Measurements from ENCODE around the gene POGZ. TPM values are rescaled to one million over a fixed set of nuclear protein-coding genes. Genes with fewer than 3 reads are reported as not detected.
"Not testable (repeated sequence)": the region's sequence is repeated elsewhere in the genome, so short reads cannot be mapped to it uniquely, and the experiment has no call there.

POGZ gene
- total RNA-seq, 2 experiments from 2014 or later, result 67.2 to 73.2 TPM

DNA sequence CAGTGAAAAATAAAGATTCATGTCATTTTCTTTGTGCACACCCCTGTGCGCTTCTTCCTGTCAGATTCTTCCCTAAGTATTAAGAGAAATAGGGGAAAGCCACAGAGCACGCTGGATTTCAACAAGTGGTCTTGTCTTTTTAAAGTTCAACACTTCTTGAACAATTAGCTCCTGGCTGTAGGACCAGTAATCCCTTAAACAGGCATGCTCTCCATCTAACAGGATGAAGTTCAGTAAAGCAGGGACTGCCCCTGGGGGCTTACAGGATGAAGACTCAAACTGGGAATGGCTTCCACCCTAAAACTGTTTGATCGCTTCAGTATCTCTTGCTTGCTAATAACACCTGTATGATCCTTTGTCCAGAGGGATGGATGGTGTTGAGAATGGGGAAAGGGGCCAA lies 55.7 kb downstream of the POGZ start:
- Mint-ChIP-seq H3K4me1 (peaks cover 34% of the 10 kb centered on the region), H3K36me3 (ENCODE audit: low read depth) (peaks cover 69% of the 10 kb centered on the region), H3K27ac (no peak overlapping the region), H3K9me3 (no peaks in the 10 kb centered on the region), H3K27me3 (no peaks in the 10 kb centered on the region), H3K4me3 (no peak overlapping the region)
- DNase-seq, result no peak
- ChIA-PET CTCF (no interaction called here), POLR2A (interaction anchor here (0.6 kb wide), 1 partner anchor 157 kb away, joined by 3 read pairs; no protein-coding TSS in a partner anchor)

DNA sequence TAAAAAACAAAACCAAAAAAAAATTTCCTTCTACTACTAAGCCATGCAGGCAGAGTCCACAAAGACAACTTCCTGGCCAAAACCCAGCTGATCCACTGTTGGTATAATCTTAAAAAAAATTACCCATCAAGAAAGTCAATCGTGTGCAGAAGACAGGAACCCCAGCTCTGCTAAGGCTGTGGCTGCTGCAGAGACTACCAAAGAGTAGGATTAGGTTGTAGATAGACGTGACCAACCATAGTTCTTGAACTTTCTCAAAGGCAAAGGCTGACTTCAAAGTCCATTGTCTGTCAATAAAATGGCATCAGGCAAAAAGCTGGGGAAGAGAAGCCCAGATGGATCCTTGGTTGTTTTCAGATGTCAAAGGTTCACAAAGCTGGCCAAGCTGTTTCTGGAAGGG lies 56.5 kb downstream of the POGZ start:
- no peak for DNase-seq
- ChIA-PET POLR2A (interaction anchor here (0.9 kb wide), 1 partner anchor 42 kb away, joined by 4 read pairs; no protein-coding TSS in a partner anchor), CTCF (interaction anchor here (1.1 to 1.3 kb wide), 2 partner anchors 18 to 102 kb away, joined by 3 read pairs; no protein-coding TSS in a partner anchor)
- peaks cover 35% of the 10 kb centered on the region for H3K4me1 Mint-ChIP-seq
- no peaks in the 10 kb centered on the region for H3K27me3 Mint-ChIP-seq
- peak overlapping the region; percentile 19 for H3K27ac Mint-ChIP-seq
- H3K4me3 Mint-ChIP-seq, result no peak overlapping the region
- no peaks in the 10 kb centered on the region for H3K9me3 Mint-ChIP-seq
- H3K36me3 Mint-ChIP-seq (ENCODE audit: low read depth), result peaks cover 68% of the 10 kb centered on the region

DNA sequence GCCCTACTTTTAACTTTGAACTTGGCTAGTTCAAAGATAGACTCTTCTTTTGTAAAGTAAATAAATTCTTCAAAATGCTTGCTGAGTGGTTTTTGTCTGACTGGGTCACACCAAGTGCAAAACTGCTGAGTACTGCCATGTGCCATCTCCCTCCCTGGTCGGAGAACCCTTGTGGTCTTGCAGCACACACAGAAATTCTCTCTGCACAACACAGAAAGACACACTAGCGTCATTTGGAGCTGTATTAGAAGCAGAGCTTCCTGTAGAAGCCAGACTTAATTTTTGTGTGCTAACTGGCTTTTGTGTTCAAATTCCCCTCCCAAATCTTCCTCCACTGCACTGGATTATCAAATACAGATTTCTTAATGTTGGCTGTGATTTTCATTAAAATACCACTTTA lies 57.4 kb downstream of the POGZ start:
- Mint-ChIP-seq H3K36me3 (ENCODE audit: low read depth) (peaks cover 61% of the 10 kb centered on the region), H3K4me3 (no peak overlapping the region), H3K27me3 (no peaks in the 10 kb centered on the region), H3K9me3 (no peaks in the 10 kb centered on the region), H3K4me1 (peaks cover 35% of the 10 kb centered on the region), H3K27ac (peak overlapping the region; percentile 24)
- no peak for DNase-seq
- ChIA-PET POLR2A (interaction anchor here (0.9 kb wide), 1 partner anchor 42 kb away, joined by 4 read pairs; no protein-coding TSS in a partner anchor), CTCF (interaction anchor here (1.1 to 1.3 kb wide), 2 partner anchors 18 to 101 kb away, joined by 3 read pairs; no protein-coding TSS in a partner anchor)

DNA sequence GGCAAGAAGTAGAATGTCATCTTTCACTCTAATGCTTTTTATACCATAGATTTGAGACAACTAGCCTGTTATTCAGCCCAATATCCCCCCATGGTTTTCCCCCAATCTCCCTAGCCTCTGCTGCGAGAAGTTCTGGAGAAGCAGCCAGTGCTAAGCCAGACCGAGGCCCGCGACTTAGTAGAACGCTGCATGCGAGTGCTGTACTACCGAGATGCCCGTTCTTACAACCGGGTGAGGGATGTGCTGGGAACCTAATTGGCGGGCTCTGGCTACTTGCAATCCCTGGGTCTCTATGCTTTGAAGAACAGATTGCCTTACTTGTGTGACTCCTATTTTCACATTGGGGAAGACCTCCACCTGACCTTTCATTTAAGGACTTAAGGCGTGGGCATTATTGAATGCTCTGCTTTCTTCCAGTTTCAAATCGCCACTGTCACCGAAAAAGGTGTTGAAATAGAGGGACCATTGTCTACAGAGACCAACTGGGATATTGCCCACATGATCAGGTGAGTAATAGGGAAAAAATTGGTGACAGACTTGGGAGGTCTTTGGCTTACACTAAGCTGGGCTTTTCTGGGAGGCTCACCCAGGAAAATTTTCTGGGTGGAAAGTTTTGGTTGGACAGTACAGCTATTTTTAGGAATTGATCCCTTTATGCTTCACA lies 58.0 kb downstream of the POGZ start:
- Mint-ChIP-seq H3K4me3 (peak overlapping the region; percentile 89), H3K27ac (peak overlapping the region; percentile 24), H3K27me3 (no peaks in the 10 kb centered on the region), H3K9me3 (no peaks in the 10 kb centered on the region), H3K36me3 (ENCODE audit: low read depth) (peaks cover 57% of the 10 kb centered on the region), H3K4me1 (peaks cover 35% of the 10 kb centered on the region)
- no peak for DNase-seq
- POLR2A ChIA-PET, result interaction anchor here (1.1 to 1.9 kb wide), 4 partner anchors 49 to 390 kb away, joined by 3 to 7 read pairs (median 4); partner anchors contain the start of genes PSMD4 and TDRKH
- CTCF ChIA-PET, result no interaction called here

DNA sequence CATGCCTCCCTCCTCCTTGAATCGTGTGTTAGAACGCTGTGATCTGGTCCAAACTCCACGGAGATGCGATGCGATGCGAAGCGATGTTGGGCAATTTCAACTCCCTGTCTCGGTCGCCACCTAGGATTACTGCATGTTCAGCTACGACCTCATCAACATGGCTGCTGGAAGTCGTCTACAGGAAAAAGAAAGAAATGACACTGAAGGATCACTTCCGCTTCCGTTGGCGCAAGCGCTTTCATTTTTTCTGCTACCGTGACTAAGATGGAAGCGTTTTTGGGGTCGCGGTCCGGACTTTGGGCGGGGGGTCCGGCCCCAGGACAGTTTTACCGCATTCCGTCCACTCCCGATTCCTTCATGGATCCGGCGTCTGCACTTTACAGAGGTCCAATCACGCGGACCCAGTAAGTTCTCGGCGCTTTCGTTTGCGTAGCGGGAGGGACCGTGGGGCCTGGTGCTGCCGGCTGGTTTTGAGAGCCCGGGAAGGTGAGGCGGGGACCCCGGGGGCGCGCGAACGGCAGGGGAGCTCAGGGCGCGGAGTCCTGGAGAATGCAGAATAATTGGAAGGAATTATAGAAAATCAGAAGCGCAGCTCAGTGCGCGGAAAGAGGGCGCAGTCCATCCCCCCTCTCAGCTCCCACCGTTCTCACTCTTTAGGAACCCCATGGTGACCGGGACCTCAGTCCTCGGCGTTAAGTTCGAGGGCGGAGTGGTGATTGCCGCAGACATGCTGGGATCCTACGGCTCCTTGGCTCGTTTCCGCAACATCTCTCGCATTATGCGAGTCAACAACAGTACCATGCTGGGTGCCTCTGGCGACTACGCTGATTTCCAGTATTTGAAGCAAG lies 59.7 kb downstream of the POGZ start, which contains the start of gene PSMB4:
TSS of gene PSMB4 (plus strand) at position 250 of the 848 bp plus-strand sequence. CDS start at position 265, 15 bp downstream.
- Mint-ChIP-seq H3K9me3 (no peaks in the 10 kb centered on the region), H3K27ac (peak within 1 kb of the TSS; percentile 97)
- POLR2A ChIA-PET, result interaction anchor here (0.6 to 2.9 kb wide), 29 partner anchors 11 to 593 kb away, joined by 3 to 13 read pairs (median 3); partner anchors contain the start of genes MRPL9, PSMD4, RFX5 and VPS72

DNA sequence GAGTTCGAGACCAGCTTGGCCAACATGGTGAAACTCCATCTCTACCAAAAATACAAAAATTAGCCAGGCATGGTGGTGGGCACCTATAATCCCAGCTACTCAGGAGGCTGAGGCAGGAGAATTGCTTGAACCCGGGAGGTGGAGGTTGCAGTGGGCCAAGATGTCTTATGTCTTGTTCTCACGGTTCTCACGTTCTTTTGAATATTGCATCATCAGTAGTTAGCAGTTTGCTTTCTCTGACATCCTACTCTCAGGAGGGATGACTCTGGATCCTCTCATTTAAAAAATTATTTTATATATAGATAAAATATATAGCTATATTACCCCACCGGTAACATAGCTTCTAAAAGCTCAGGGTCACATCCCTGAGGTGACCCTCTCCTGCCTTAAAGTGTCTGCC lies 63.0 kb downstream of the POGZ start:
- Mint-ChIP-seq H3K4me1 (peaks cover 20% of the 10 kb centered on the region), H3K36me3 (ENCODE audit: low read depth) (peaks cover 17% of the 10 kb centered on the region)
- ChIA-PET POLR2A (interaction anchor here (2.1 kb wide), 1 partner anchor 9 kb away, joined by 6 read pairs; no protein-coding TSS in a partner anchor), CTCF (interaction anchor here (1.0 to 2.0 kb wide), 2 partner anchors 12 to 48 kb away, joined by 3 to 5 read pairs; no protein-coding TSS in a partner anchor)
- H3K27ac Mint-ChIP-seq, H3K27me3 Mint-ChIP-seq, DNase-seq, H3K4me3 Mint-ChIP-seq, H3K9me3 Mint-ChIP-seq: not testable (repeated sequence)

More for the DNA sequence above, 59.7 kb downstream of the POGZ start, which contains the start of gene PSMB4:
- peak within 1 kb of the TSS; percentile 89 for H3K4me3 Mint-ChIP-seq
- H3K27me3 Mint-ChIP-seq, result no peaks in the 10 kb centered on the region
- DNase-seq, result peak; percentile 86
- CTCF ChIA-PET, result interaction anchor here (0.5 to 3.1 kb wide), 10 partner anchors 15 to 304 kb away, joined by 3 to 18 read pairs (median 4); partner anchors contain the start of genes PI4KB and ZNF687
- peaks cover 35% of the 10 kb centered on the region for H3K4me1 Mint-ChIP-seq
- H3K36me3 Mint-ChIP-seq (ENCODE audit: low read depth), result peaks cover 40% of the 10 kb centered on the region

DNA sequence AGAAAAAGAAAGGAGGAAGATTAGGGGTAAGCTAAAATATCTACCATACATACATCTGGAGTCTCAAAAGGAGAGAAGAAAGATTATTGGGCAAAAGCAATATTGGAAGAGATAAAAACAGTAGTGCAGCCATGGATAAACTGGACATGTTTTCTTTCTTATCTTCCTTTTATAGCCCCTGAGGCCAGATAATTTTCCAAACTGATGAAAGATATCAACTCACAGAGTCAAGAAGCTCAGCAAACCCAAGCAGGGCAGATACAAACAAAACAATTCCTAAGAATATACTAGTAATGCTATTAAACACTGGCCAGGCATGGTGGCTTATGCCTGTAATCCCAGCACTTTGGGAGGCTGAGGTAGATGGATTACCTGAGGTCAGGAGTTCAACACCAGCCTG lies 65.7 kb downstream of the POGZ start:
- Mint-ChIP-seq H3K9me3 (no peaks in the 10 kb centered on the region), H3K27ac (no peak overlapping the region), H3K36me3 (ENCODE audit: low read depth) (no peaks in the 10 kb centered on the region), H3K4me3 (no peak overlapping the region), H3K4me1 (peaks cover under 1% of the 10 kb centered on the region), H3K27me3 (peaks cover 9% of the 10 kb centered on the region)
- POLR2A ChIA-PET, result interaction anchor here (1.0 kb wide), 1 partner anchor 93 kb away, joined by 3 read pairs; no protein-coding TSS in a partner anchor
- CTCF ChIA-PET, result interaction anchor here (0.6 kb wide), 1 partner anchor 775 kb away, joined by 4 read pairs; no protein-coding TSS in a partner anchor
- DNase-seq, result no peak

DNA sequence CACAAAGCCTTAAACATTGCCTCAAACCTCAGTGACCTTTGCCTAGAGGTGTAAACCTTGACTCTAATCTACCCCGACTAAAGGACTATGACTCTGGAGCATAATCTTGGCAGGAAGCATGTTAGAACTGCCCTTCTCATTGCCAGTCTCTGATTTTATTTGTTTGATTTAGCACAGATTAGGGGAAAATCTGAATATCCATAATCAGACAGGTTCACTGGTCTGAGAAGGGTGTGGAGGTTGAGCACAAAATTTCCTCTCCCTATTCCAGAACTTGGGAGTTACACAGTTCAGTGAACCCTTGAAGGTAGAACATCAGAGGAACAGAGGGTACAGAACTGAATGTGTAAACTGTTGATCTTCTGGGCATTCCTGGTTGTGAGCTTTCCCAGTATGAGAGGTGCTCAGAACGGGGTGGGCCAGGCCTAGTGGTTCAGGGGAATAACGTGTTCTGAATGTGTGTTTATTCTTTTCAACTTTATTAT lies 68.2 kb downstream of the POGZ start:
- no peak for DNase-seq
- Mint-ChIP-seq H3K27ac (no peak overlapping the region), H3K9me3 (no peaks in the 10 kb centered on the region), H3K4me1 (no peaks in the 10 kb centered on the region), H3K36me3 (ENCODE audit: low read depth) (no peaks in the 10 kb centered on the region), H3K27me3 (peaks cover 9% of the 10 kb centered on the region), H3K4me3 (no peak overlapping the region)
- ChIA-PET CTCF (interaction anchor here (0.7 kb wide), 1 partner anchor 103 kb away, joined by 3 read pairs; no protein-coding TSS in a partner anchor), POLR2A (no interaction called here)

DNA sequence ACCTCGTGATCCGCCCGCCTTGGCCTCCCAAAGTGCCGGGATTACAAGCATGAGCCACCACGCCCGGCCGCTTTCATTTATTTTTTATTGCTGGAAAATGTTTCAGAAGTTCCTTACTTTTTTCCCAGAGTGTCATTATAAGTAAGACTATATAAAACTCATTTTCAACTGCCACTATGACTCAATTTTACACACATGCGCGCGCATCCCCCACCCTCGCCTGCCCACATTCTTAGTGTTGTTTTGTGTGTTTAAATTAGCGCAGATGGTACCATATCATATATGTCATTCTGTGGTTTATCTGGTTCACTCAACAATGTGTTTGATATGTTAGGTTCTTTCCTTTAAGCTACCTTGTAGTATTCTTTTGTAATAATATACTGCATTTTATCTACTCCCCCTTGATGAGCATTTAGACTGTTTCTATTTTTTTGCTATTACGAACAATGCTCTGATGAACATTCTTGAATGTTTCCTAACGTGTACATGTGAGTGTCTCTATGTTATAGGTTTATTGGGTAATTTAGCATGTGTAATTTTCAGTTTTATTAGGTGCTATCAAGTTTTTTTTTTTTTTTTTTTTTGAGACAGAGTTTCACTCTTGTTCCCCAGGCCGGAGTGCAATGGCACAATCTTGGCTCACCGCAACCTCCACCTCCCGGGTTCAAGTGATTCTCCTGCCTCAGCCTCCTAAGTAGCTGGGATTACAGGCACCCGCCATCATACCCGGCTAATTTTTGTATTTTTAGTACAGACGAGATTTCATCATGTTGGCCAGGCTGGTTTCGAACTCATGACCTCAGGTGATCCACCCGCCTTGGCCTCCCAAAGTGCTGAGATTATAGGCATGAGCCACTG lies 68.8 kb downstream of the POGZ start:
- H3K27me3 Mint-ChIP-seq; H3K4me3 Mint-ChIP-seq; H3K27ac Mint-ChIP-seq; DNase-seq; H3K9me3 Mint-ChIP-seq; H3K4me1 Mint-ChIP-seq; POLR2A ChIA-PET; H3K36me3 Mint-ChIP-seq (ENCODE audit: low read depth): not testable (repeated sequence)
- CTCF ChIA-PET, result interaction anchor here (0.7 kb wide), 1 partner anchor 104 kb away, joined by 3 read pairs; no protein-coding TSS in a partner anchor

DNA sequence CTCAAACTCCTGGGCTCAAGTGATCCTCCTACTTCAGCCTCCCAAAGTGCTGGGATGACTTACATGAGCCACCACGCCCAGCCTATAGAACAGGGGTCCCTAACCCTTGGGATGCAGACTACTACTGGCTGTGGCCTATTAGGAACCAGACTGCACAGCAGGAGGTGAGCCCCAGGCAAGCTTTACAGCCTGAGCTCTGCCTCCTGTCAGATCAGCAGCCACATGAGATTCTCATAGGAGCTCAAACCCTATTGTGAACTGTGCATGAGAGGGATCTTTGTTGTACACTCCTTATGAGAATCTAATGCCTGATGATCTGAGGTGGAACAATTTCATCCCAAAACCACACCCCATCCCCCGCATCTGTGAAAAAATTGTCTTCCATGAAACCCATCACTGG lies 73.3 kb downstream of the POGZ start:
- ChIA-PET POLR2A (no interaction called here), CTCF (no interaction called here)
- no peaks in the 10 kb centered on the region for H3K9me3 Mint-ChIP-seq
- H3K27ac Mint-ChIP-seq, result no peak overlapping the region
- H3K4me3 Mint-ChIP-seq, result no peak overlapping the region
- no peaks in the 10 kb centered on the region for H3K36me3 Mint-ChIP-seq (ENCODE audit: low read depth)
- no peaks in the 10 kb centered on the region for H3K27me3 Mint-ChIP-seq
- no peak for DNase-seq
- H3K4me1 Mint-ChIP-seq, result no peaks in the 10 kb centered on the region

DNA sequence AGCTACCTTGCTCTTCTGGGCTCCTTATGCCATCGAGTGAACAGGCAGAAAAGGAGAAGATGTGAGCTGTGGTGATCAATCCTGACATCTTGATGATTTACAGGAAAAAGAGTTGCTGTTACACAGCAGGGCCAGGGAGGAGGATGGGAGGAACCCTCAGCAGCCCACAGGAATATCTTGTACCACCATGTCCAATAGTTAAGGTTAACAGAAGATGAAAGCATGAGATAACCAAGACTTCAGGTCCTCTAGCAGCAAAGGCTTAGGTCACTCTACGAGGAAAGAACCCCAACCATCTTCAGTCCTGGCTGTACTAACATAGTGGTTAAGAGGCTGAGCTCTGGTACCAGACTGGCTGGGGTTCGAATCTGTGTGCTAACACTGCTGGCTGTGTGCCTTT lies 74.7 kb downstream of the POGZ start:
- ChIA-PET CTCF (interaction anchor here (0.9 to 1.6 kb wide), 3 partner anchors 11 to 18 kb away, joined by 3 to 5 read pairs (median 3); partner anchors contain the start of gene PSMB4), POLR2A (interaction anchor here (1.8 kb wide), 1 partner anchor 14 kb away, joined by 8 read pairs; the partner anchor contains the start of gene PSMB4)
- Mint-ChIP-seq H3K9me3 (no peaks in the 10 kb centered on the region), H3K4me1 (no peaks in the 10 kb centered on the region), H3K27ac (no peak overlapping the region), H3K4me3 (no peak overlapping the region), H3K36me3 (ENCODE audit: low read depth) (no peaks in the 10 kb centered on the region), H3K27me3 (no peaks in the 10 kb centered on the region)
- no peak for DNase-seq

Measured in activated CD4-positive, alpha-beta memory T cell treated with anti-CD3 and anti-CD28 coated beads, Interleukin-2, amount 10 ng/mL, durations not matched to agents 7 days and 5 days (primary cell).